ENCODE results near the gene CNGA2.

Gene CNGA2

DNA sequence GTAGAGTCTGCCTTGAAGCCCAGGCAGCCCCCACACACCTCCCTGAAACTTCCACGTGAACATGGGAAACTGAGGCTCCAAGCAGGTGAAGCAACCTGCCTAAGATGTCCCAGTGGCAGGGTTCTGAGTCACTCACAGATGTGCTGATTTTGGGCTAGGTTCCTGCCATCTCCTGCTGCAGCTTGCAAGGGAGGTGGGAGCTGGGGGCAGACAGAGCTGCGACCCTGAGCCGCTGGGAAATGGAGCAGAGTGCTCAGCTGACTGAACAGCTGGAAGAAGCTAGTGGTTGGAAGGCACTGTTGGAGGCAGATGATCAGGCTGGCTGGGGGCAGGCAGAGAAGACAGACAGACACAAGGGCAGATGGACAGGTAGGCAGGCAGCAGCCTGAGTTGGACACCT, 22.3 kb upstream of the CNGA2 start:
- no peak for DNase-seq (ENCODE audit: low read depth)

DNA sequence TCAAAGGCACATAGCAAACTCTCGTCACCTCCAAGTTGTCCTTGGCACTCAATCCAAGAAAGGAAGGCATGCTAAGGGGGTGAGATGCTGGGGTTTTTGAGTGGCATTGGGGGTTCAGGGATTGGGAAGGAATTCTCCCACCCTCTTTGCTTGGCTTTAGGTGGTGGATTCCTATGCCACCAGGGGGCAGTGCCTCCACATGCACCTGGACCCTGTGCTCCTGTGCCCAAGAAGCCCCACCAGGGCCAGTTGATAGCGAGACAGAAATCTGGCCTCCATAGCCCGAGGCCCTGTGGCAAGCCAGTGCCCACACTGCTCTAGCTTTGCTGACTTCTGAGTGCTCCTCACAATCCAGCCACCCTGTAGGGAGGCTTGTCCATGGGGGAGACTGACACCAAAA, 20.7 kb upstream of the CNGA2 start:
- DNase-seq (ENCODE audit: low read depth), result no peak

DNA sequence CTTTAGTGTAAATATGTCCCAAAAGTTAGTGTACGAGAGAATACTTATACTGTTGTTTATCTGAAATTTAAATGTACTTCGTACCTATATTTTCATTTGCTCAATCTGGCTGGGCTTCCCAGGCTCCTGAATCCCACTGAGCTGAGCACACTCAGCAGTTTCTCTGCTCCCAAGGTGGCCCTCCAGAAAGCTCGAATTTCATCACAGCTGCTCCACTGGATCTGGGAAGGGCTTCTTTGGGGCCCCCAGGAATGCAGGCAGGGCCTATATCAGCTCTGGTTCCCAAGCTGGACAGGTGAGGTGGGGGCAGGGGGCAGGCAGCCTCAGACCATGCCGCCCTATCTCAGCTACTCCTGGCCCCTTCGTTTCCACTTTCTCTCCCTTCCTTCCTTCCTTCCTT, 20.2 kb upstream of the CNGA2 start:
- no peak for DNase-seq (ENCODE audit: low read depth)

DNA sequence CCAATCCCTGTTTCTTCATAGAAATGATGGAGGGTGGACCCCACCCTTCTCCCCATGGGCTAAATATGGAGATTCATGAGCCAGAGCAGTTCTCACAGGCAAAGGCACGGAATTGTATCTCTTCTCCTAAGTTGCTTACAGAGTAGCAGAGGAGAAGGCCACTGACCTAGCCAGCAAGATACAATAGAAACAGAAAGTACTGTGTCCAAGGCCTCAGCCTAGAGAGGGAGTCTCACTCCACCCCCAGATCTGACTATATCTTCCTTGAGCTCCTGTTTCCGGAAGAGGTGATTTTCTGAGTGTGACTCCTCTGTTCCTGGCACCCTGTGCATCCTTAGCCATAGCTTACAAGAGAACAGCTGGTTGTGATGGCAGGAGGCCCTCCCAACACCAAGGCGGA, 18.8 kb upstream of the CNGA2 start, which contains the start of gene FATE1:
Gene FATE1 (plus strand): TSS at position 284 of the 400 bp plus-strand sequence. CDS start 85 bp downstream, at position 369.
- no peak for DNase-seq (ENCODE audit: low read depth)

DNA sequence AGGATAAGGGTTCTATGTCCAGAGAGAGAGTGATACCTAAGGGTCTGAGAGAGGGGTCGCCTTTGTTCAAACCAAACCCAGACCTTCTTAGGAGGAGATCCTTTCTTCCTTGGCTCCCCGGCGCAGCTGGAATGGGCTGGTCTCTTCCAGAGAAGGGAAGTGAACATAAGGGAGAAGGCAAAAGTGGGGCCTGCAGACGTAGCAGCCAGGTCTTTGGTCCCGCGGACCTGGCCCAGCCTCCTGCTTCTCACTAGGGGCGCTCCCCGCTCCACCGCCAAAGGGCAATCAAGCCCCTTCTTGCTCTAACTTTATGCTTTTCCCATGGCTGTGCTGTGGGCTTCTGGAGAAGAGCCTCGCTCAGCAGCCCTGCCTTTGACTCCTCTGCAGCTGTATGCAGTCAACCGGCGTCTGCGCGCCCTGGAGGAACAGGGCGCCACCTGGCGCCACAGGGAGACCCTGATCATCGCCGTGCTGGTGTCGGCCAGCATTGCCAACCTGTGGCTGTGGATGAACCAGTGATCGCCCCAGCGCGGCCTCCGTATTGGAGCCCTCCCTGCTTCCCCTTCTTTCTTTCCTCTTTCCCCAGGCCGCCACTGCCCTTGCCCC, 12.2 kb upstream of the CNGA2 start:
- no peak for DNase-seq (ENCODE audit: low read depth)

DNA sequence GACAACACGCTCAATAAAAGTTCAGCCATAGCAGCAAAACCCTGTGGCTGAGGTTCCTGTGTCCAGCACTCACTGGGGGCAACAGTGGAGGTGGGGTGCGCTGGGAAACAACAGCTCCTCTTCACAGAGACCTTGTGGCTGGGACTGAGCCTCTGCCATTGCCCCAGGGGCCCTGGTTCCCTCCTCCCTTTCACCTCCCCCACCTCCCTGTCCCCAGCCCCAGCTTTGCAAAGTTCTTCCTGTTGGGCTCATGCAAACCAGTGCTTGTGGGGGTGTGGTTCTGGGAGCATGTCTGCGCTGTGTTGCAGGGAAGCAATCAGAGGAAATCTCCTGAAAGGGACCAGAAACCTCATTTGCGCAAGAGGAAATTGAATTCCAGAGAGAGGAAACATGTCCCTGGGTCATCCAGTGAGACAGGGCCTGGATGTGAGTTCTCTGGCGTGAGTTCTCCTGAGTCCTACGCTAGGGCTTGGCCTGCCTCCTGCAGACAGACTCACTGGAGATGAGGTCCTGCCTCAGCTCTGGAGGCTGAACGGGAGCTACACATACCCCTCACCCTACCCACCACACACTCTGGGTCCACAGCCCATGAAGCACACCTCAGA, 11.3 kb upstream of the CNGA2 start:
- DNase-seq (ENCODE audit: low read depth), result no peak

DNA sequence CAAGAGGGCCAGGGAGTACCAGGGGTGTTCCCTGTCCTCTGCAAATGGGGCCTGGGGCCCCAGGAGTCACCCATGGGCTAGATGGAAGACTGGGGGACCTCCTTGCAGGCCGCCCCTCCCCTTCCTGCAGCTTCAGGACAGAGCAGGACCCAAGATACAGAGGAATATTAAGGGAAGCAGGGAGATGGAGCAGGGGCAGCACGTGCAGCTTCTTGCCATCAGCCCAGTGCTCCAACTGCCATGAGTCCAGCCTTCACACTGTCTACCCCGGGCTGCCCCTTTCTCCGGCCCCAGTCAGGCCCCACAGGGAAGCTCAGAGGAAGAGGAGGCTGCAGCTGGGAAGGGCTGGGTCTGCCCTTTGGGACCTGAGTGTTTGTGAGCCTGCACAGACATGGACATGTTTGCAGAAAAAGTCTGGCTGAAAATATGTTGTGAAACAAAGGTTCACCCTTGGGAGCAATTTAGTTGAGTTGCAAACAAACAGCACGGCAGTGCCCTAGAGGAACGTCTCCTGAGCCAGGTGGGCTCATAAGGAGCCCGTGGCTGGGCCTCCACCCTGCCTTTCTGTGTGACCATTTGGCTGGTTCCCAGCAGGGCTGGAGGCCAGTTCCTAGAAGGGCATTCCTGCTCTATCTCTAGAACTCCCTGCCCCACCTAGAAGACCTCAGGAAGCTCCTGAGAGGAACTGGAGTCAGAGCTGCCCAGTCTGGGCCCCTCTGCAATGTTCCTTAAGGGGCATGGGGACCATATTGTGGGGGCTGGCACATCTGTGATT, 9.8 kb upstream of the CNGA2 start:
- no peak for DNase-seq (ENCODE audit: low read depth)

DNA sequence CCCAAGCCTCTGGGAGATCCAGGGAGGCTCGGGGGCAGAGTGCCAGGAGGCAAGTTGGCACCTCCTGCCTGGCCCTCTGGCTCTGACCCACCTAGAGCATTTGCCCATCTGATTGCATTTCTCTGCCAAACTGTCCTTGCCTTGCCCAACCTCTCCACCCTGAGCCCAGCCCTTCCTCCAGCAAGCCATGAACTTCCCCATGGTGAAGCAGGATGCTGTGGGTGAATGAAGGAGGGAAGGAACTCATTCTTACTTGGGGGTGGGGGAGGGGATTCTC, 9.3 kb upstream of the CNGA2 start:
- no peak for DNase-seq (ENCODE audit: low read depth)

DNA sequence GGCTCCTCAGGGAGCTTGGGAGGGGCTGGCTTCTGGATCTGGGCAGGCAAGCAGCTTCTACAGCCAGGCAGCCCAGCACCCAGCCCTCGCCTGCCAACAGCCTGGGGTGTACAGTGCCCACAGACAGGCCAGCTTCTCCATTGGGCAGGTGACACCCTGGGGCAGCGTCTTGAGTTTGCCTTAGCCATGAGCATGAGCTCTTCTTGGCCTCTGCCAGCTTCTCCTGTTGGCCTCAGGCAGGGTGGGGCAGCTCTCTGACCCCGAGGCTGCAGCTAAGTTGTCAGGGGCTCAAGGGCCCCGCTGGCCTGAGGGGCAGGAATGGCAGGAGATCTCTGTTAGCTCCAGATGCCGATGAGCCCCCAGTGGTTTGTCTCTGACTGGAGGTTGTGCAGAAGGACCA, 7.8 kb upstream of the CNGA2 start:
- no peak for DNase-seq (ENCODE audit: low read depth)

DNA sequence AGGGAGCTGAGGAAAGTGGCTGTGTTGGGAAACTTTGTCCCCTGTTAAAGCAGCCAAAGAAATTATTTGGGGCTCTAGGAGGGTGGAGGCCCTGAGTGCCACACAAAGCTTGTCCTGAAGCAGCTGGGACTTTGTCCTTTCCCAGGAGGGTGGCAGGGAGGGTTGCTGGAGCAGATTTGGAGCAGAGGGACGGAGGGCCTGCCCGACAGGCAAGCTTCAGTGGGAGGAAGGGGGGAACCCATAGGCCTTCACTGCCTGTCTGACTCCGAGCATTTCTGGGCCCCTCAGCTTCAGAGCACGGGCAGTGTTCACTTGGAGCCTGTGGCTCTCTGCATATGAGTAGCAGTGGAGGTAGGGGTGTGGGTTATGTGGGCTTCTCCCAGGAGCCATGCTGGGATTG, 7.2 kb upstream of the CNGA2 start:
- DNase-seq (ENCODE audit: low read depth), result no peak

DNA sequence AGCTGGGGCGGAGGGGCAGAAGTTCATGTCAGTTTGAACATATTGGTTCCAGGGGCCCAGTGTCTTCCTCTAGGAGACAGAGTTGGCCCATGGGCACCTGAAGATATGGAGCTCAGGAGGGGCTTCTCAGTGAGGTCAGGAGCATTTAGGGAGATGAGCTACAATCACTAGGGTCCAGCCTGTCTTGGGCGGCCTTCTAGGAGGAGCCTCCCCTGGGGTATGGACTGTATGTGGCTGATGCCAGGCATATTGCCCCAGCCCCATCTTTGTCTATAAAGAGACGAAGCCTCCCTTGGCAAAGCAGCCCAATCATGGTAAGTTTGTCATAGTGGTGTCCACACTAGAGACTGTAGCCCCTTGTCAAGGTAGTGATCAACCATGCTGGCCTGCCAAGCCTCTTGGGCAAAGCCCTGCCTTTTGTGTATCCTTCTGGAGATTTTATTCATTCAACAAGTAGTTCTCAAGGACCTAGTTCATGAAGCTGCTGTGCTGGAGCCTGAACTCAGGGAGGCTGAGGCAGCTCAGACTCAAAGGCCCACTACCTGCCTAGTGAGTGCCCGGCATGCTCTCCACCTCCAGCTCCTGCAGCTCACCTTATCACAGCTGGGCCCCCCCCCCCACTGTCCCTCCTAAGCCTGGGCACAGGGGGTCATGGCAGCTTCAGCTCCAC, 5.4 kb upstream of the CNGA2 start:
- no peak for DNase-seq (ENCODE audit: low read depth)

DNA sequence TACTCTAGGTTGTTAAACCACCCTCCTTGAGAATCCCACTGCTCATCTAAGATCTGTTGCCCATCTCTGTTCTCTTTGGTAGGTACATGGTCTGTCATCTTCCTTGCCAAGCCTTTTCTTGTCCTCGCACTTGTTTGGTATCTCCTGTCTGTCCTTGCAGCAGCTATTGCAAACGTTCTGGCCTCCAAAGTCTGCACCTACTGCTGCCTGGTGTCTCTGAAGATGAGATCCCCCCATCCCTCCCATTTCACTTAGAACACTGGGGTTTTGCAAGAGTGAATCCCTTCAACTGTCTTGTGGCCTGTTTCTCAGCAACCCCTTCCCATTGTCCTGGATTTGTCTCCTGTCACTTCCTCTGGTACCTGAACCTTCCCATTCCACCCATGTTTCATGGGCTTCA, 673 bp downstream of the CNGA2 start:
- no peak for DNase-seq (ENCODE audit: low read depth)

DNA sequence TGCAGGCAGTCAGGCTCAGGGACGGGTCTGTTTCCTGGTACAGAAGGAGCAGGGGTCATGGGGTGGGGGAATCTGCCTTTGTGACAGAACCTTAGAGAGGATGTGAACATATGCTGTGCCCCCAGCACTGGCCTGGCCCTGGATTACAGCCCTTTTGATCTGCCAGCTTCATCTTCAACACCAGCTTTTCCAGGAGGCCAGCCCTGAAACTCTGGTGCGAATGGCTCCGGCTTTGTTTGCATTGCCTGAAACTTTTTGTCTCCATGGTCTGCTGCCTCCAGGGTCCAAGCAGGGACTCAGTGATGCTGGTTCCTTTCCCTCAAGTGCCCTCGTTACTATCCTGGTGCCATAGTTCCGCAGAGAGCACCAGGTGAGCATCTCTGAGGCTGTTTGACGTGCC, 2.1 kb downstream of the CNGA2 start:
- no peak for DNase-seq (ENCODE audit: low read depth)

DNA sequence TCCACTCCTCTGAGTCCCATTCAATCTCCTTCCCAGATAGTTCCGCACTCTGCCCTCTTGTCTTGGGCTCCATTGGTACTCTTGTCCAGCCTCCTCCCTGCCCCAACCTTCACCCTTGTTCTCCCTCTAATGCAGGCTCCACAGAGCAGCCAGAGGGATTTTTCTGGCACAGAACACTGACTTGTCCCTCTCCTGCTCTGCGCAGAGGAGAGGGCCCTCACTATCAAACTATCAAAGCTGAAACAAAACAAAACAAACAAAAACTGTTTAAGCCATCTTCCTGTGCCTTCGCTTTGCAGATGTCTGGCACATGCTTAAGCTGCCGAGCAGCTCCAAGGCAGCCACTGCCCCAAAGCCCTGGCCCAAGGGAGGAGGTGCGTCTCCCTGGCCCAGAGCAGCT, 2.9 kb downstream of the CNGA2 start:
- no peak for DNase-seq (ENCODE audit: low read depth)

DNA sequence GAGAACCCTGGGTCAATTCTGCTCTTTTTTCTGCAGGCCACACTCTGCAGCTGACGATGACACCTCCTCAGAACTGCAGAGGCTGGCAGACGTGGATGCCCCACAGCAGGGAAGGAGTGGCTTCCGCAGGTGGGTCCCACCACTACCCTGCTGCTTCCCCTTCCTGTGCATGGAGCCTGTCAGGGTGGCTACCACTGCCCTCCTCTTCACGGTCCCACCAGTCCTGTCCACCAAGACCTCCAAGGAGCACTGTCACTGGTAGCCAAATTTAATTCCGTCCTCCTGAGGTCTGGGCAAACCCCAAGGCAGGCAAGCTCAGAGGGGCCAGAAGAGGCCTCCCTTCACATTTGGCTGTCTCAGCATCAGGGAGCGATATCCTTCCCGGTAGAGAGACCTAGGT, 4.2 kb downstream of the CNGA2 start:
- DNase-seq (ENCODE audit: low read depth), result no peak

DNA sequence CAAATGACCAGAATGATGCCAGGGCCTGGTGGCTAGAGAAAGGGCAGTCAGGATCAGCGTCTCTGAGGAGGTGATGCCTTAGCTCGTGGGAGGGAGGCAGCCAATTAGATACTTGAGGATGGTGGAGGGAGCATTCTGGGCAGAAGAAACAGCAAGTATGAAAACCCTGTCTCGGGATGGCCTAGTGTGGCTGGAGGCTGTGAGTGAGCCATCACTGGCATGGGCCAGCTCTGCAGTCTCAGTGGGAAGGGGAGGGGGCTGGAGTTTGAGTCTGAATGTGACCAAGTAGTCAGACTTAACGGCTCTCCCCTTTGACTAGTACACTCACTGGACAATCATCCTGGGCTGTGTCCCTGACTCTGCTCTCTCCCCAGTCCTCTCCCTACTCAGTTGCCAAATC, 7.1 kb downstream of the CNGA2 start:
- no peak for DNase-seq (ENCODE audit: low read depth)

DNA sequence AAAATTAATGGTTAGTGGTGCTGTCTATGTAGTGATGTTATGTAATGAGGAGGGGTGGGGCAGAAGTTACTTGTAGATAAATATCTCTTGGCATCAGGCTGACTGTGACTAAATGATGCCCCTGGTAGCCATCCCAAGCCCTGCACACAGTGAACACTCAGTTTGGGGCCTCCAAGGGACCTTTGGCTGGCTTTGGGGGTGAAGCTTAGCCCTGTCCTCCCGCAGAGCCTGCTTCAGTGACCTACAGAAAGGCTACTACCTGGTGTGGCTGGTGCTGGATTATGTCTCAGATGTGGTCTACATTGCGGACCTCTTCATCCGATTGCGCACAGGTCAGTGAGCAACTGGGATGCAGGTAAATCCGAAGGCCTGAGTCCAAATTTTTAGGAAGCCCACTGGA, 7.8 kb downstream of the CNGA2 start:
- no peak for DNase-seq (ENCODE audit: low read depth)

DNA sequence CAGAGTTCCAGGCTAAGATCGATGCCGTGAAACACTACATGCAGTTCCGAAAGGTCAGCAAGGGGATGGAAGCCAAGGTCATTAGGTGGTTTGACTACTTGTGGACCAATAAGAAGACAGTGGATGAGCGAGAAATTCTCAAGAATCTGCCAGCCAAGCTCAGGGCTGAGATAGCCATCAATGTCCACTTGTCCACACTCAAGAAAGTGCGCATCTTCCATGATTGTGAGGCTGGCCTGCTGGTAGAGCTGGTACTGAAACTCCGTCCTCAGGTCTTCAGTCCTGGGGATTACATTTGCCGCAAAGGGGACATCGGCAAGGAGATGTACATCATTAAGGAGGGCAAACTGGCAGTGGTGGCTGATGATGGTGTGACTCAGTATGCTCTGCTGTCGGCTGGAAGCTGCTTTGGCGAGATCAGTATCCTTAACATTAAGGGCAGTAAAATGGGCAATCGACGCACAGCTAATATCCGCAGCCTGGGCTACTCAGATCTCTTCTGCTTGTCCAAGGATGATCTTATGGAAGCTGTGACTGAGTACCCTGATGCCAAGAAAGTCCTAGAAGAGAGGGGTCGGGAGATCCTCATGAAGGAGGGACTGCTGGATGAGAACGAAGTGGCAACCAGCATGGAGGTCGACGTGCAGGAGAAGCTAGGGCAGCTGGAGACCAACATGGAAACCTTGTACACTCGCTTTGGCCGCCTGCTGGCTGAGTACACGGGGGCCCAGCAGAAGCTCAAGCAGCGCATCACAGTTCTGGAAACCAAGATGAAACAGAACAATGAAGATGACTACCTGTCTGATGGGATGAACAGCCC, 9.3 kb downstream of the CNGA2 start:
- DNase-seq (ENCODE audit: low read depth), result no peak

DNA sequence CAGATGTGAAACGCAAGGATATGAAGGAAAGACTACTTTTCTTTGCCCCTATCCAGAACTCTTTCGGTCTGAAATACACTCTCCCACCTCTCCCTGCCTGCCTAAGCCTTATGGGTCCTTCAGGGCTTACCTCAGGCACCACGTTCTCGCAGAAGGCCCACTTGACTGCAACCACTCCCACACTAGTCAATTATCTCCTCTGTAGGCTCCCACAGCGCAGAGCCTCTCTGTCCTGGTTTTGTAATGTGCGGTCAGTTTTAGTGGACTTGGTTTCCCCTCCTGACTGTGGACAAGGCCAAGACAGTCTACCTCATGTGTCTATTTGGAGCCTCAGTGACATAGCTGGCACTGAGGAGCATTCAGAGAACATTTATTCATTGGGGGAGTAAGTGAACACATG, 11.1 kb downstream of the CNGA2 start:
- no peak for DNase-seq (ENCODE audit: low read depth)

DNA sequence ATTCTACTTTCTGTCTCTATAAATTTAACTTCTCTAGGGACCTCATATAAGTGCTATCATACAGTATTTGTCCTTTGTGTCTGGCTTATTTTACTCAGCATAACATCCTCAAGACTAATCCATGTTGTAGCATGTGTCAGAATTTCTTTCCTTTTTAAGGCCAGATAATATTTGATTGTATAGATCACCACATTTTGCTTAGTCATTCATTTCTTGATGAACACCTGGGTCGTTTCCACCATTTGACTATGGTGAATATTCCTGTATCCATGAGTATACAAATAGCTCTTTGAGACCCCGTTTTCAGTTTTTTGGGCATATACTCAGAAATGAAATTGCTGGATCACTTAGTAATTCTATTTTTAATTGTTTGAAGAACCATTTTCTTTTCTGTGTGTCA, 12.0 kb downstream of the CNGA2 start:
- DNase-seq (ENCODE audit: low read depth), result no peak

DNA sequence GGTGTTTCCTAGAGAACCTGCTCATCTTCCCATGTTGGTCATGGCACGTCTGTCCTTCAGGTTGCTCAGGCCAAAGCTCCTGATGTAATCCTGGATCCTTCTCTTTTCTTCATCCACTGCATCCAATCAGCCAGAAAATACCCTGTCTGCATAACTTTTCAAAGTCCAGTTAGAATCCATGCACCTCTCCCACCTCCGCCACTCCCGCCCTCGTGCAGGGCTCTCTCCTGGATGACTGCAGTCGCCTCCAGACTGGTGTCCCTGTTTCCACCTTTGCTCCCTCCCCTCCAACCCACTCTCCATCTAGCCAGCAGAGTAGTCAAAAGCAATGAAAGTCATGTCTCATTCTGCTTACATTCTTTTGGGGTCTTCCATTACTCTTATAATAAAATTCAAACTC, 16.0 kb downstream of the CNGA2 start:
- DNase-seq (ENCODE audit: low read depth), result no peak

DNA sequence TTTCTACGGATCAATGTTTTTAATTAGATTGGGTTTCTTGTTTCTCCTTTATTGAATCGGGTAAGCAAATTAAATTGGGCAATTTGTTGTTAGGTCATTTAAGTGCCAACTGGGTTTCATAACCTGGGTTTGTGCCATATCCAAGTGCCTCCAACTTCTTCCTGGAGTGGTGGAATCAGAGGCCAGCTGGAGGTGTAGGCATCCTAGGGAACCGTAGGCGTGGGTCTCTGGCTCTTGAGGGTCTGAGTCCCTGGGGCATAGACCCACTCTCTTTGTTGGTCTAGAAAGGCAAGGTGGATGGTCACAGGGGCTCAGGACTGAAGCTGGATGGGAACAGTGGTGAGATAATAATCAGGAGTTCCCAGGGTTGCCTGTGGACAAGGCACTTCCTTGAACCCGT, 18.3 kb downstream of the CNGA2 start:
- DNase-seq (ENCODE audit: low read depth), result no peak

Data from amniotic epithelial cell (primary cell).